Vagina (tissue), 2 donors: Measurements from ENCODE around the gene F9. TPM values are rescaled to one million over a fixed set of nuclear protein-coding genes. Genes with fewer than 3 reads are reported as not detected.
"Not testable (repeated sequence)": the region's sequence is repeated elsewhere in the genome, so short reads cannot be mapped to it uniquely, and the experiment has no call there.

Experiments used
- DNase-seq, 2 donors: peaks; one replicate each; pipeline ENCODE4 v3.0.0-alpha.2; 2017; ENCODE audit errors: extremely low spot score in 2 of 2
- H3K27ac ChIP-seq: fragments of 200-600 bp; sonication (generic); one replicate; pipeline ENCODE4 v1.5.1; 2019
- H3K27me3 ChIP-seq: fragments of 200-600 bp; sonication (generic); one replicate; pipeline ENCODE4 v1.5.1; 2019
- H3K36me3 ChIP-seq, 2 donors: fragments of 200-600 bp; sonication (generic); one replicate each; pipeline ENCODE4 v1.5.1; 2017 to 2019
- H3K4me1 ChIP-seq: fragments of 200-600 bp; sonication (generic); one replicate; pipeline ENCODE4 v1.5.1; 2019
- H3K4me3 ChIP-seq, 2 donors: fragments of 200-600 bp; sonication (generic); 1 replicate in 1 of 2; 2 replicates in 1 of 2; pipeline ENCODE4 v1.5.1; 2016 to 2019
- H3K9me3 ChIP-seq: fragments of 200-600 bp; sonication (generic); one replicate; pipeline ENCODE4 v1.5.1; 2019
- CTCF ChIP-seq, 3 experiments: fragments of 450-650 bp in 2 of 3; fragments of 200-600 bp in 1 of 3; sonication (generic) in 1 of 3; IDR thresholded peaks; one replicate each; pipeline ENCODE4 v1.5.1; 2017 to 2019; ENCODE audit warnings: antibody characterized with exemption in 3 of 3, mild to moderate bottlenecking in 2 of 3, moderate library complexity in 2 of 3
- POLR2A ChIP-seq, 2 donors: fragments of 450-650 bp; IDR thresholded peaks; one replicate each; pipeline ENCODE4 v1.6.1; 2017; ENCODE audit warnings: antibody characterized with exemption in 2 of 2, mild to moderate bottlenecking in 2 of 2, moderate library complexity in 2 of 2
- POLR2AphosphoS5 ChIP-seq, 2 donors: sonication (generic); formaldehyde crosslinking; IDR thresholded peaks; one replicate each; pipeline ENCODE4 v1.9.0; 2017; ENCODE audit warnings: antibody characterized with exemption in 2 of 2, mild to moderate bottlenecking in 2 of 2, low read depth in 1 of 2; ENCODE audit not compliant: insufficient read depth in 1 of 2
- intact Hi-C: fragments of 100-400 bp; cut with DNase I; formaldehyde crosslinking; loops from one replicate; pipeline ENCODE4 v1.15.1; 2023
- total RNA-seq: library from RNA; depleted of rRNA; stranded (reverse); fragments of >200 nt; gene quantifications from one replicate; pipeline ENCODE4 v1.2.3, GENCODE V29; 2016

The F9 gene
- total RNA-seq, 1 donor from 2014 or later = not detected

- Histone ChIP-seq H3K4me3 (no peak overlapping the region), H3K27ac (no peak overlapping the region), H3K4me1 (no peaks in the 10 kb centered on the region), H3K27me3 (no peaks in the 10 kb centered on the region), H3K36me3 (no peaks in the 10 kb centered on the region), H3K9me3 (no peaks in the 10 kb centered on the region)
- intact Hi-C loops = no loop called here
- no peak for DNase-seq
- no peak for TF ChIP-seq CTCF (IDR thresholded peaks at IDR 0.05)
- no peak for TF ChIP-seq POLR2AphosphoS5 (IDR thresholded peaks at IDR 0.05; ENCODE audit: insufficient read depth in 1 of 2, low read depth in 1 of 2)
- no peak for TF ChIP-seq POLR2A (IDR thresholded peaks at IDR 0.05)
Observed at GRCh38 chrX:139508099-139508498, 22.4 kb upstream of the F9 start.

DNA sequence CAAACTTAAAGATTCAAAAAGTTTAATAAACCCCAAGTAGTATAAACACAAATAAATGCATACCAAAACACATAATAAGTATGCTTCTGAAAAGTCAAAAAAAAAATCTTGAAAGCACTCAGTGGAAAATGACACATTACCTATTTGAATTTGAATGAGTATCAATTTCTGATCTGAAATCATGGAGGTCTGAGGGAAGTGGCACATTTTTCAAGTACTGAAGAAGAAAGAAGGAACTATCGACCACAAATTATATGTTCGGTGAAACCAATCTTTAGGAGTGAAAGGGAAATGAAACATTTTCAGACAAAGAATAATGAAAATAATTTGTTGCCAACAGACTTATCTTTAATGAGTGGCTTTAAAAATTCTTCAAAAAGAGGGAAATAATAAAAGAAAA is 12.1 kb upstream of the F9 start:
- no peaks in the 10 kb centered on the region for H3K9me3 ChIP-seq
- H3K27ac ChIP-seq = no peak overlapping the region
- intact Hi-C loops = no loop called here
- no peak overlapping the region for H3K4me3 ChIP-seq
- no peak for DNase-seq
- no peak for TF ChIP-seq CTCF (IDR thresholded peaks at IDR 0.05)
- H3K36me3 ChIP-seq = no peaks in the 10 kb centered on the region
- H3K4me1 ChIP-seq = no peaks in the 10 kb centered on the region
- no peaks in the 10 kb centered on the region for H3K27me3 ChIP-seq

DNA sequence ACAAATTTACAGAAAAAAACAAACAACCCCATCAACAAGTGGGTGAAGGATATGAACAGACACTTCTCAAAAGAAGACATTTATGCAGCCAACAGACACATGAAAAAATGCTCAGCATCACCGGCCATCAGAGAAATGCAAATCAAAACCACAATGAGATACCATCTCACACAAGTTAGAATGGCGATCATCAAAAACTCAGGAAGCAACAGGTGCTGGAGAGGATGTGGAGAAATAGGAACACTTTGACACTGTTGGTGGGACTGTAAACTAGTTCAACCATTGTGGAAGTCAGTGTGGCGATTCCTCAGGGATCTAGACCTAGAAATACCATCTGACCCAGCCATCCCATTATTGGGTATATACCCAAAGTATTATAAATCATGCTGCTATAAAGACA is 1.7 kb upstream of the F9 start:
- H3K27me3 ChIP-seq, intact Hi-C loops, H3K4me1 ChIP-seq, DNase-seq, H3K9me3 ChIP-seq, H3K27ac ChIP-seq, H3K36me3 ChIP-seq, H3K4me3 ChIP-seq: not testable (repeated sequence)

DNA sequence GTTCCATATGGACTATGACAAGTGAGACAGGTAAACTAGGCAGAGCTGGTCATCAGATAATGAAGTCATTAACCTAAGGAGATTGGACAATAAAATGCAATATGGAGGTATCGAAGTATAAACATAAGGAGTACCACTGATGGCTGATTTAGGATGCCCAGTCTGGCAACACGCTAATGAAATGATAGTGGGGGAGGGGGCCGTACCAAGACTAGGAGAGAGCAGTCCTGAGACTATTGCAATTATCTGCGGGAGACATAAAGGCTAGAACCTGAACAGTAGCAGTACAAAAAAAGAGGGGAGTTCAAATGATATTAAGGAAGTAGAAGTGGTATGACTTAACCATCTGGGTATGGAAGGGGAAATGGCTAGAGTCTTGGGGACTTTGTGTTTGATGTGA is 2.3 kb downstream of the F9 start:
- TF ChIP-seq CTCF (IDR thresholded peaks at IDR 0.05) = no peak
- no peak for TF ChIP-seq POLR2AphosphoS5 (IDR thresholded peaks at IDR 0.05; ENCODE audit: insufficient read depth in 1 of 2, low read depth in 1 of 2)
- no peak for TF ChIP-seq POLR2A (IDR thresholded peaks at IDR 0.05)
- no peak overlapping the region for H3K27ac ChIP-seq

DNA sequence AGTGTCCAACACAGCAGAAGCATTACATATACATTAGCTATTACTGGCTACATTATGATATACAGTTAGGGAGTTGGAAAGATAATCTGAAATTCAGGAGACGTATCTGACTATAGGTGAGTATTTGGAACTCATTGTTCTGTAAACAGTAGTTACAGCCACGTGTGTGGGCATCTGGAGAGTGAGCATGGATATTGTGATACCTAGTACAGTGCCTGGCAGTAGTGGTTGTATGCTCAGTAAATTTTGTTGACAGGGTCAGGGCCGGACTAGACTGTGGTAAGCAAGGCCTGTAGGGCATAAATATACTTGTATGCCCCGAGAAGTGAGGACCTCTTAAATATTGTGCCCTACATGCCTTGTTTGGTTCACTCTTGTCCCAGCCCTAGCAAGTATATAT is 2.9 kb downstream of the F9 start:
- no peaks in the 10 kb centered on the region for H3K36me3 ChIP-seq
- no peak for DNase-seq
- no peaks in the 10 kb centered on the region for H3K9me3 ChIP-seq
- TF ChIP-seq POLR2A (IDR thresholded peaks at IDR 0.05) (no peak), CTCF (IDR thresholded peaks at IDR 0.05) (no peak), POLR2AphosphoS5 (IDR thresholded peaks at IDR 0.05; ENCODE audit: insufficient read depth in 1 of 2, low read depth in 1 of 2) (no peak)
- no peaks in the 10 kb centered on the region for H3K27me3 ChIP-seq
- H3K4me3 ChIP-seq = no peak overlapping the region
- H3K27ac ChIP-seq = no peak overlapping the region
- intact Hi-C loops = no loop called here
- H3K4me1 ChIP-seq = no peaks in the 10 kb centered on the region

More for the DNA sequence above, 2.3 kb downstream of the F9 start:
- no peaks in the 10 kb centered on the region for H3K9me3 ChIP-seq
- no peaks in the 10 kb centered on the region for H3K36me3 ChIP-seq
- no peak for DNase-seq
- no peaks in the 10 kb centered on the region for H3K27me3 ChIP-seq
- no peaks in the 10 kb centered on the region for H3K4me1 ChIP-seq
- no peak overlapping the region for H3K4me3 ChIP-seq
- intact Hi-C loops = no loop called here
